GM21529 (cell line): ENCODE results near the gene GNG7.

Source experiments
- ATAC-seq: cut with Tn5 transposase; IDR thresholded peaks from one replicate; pipeline ENCODE4 v1.9.1; 2021; ENCODE audit not compliant: unreplicated experiment

Gene GNG7

GRCh38 chr19:2726904-2727639, 24.6 kb upstream of the GNG7 start:
- ATAC-seq, result no peak

- ATAC-seq, result no peak
Observed at GRCh38 chr19:2726160-2726855, 23.8 kb upstream of the GNG7 start.

- no peak for ATAC-seq
Observed at GRCh38 chr19:2724148-2724557, 21.7 kb upstream of the GNG7 start.

DNA sequence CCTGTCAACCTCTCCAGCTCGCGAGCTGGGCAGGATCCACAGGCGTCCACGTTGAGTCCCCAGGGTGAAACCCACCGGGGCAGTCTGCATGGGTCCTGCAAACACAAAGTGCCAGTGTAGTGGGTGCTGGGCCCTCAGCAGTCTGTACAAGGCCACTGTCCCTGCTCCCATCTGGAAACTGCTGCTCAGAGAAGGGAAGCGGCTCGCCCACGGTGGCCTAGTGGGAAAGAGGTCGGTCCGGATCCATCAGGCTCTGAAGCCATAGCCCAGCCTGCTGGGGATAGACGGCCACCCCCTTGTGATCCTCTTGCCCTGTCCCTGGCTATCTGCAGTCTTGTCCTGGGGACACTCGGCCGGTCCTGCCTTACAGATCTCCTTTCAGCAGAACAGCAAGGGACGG, 21.3 kb upstream of the GNG7 start:
- no peak for ATAC-seq

DNA sequence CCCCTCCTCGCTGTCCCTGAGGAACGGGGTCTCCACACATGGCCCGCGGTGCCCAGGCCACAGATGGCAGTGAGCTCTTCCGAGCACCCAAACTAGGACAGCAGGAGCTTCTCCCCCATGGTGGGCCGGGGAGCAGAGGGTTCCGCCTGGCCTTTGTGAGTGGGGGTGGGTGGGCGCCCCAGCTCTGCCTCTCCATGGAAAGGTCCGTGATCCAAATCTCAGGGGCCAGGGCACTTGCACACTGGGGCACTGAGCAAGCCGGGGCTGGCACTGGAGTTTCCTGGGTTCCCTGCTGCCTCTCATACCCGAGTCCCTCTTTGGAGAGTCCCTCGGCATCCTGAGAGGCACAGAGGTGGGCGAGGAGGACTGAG, 20.8 kb upstream of the GNG7 start:
- no peak for ATAC-seq

DNA sequence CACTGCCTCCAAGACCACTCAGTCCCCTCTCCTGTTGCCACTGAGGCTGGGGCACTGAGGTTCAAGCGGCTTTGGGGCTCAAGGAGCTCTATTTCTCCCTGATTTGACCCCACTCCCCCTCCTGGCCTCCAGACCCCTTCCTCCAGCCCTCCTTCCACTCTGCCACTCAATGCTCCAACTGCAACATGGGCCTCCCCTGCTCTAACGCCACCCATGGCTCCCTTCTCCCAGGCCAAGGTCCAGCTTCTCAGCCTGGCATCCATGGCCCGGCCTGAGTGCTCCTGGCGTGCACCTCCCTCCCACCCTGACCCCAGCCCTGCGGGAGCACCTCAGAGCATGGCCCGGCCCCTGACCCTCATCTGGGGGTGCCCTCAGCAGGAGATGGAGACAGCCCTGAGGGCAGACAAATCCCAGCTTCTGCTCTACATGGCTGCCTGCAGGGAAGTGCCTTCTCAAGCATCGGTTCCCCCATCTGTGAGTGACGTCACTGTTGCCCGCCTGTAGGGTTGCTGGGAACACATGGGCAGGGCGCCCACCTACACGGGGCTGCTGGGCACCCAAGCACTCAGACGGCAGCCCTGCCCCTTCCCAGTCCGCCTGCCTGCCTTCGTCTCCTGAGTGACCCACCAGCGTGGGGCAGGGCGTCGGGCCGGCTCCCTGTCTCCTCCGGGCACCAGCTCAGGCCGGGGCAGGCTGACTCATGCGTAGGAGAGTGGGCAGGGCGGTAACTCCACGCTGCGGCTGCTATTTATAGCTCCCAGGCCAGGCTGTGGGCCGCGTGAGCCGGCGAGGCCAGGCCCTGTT, 20.2 kb upstream of the GNG7 start:
- no peak for ATAC-seq

GRCh38 chr19:2721570-2722540, 19.4 kb upstream of the GNG7 start:
- no peak for ATAC-seq

DNA sequence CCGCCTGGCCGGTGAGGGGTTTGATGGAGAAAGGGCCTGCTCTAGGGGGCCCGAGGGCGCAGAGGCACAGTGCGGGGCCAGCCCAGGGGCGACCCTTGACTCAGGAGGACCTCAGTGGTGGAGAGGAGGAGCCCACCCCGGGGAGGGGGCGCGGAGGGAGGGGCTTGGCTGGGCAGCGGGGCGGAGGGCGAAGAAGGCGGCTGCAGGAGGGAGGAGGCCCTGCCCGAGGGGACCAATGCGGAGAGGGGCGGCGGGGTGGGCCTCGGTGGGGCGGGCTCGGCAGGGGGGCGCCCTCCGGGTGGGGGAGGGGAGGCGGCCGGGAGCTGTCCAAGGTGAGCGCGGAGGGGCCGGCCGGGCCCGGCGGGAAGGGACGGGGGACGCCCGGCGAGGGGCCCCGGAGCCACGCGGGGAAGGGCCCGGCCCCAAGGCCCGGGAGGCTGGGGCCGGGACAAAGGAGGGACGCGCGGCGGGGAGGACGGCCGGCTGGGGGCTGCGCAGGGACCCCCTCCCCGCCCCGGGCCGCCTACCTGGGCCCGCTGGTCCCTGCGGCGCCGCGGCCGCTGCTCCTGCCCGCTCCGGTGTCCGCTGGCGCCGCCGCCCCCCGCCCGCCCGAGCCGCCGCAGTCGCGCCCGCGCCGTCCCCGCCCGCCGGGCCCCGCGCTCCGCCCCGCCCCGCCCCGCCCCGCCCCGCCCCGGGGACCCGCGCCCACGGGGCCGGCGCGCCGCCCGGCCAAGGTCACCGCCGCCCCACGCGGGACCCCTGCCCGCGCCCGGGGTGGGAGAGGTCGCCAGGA, 18.5 kb upstream of the GNG7 start, which contains the start of gene DIRAS1:
Gene DIRAS1, minus strand, starts transcription at position 596 of the 793 bp plus-strand sequence. CDS start 3,566 bp downstream, outside the sequence.
- no peak for ATAC-seq

- no peak for ATAC-seq
Observed at GRCh38 chr19:2719920-2720776, 17.7 kb upstream of the GNG7 start.

DNA sequence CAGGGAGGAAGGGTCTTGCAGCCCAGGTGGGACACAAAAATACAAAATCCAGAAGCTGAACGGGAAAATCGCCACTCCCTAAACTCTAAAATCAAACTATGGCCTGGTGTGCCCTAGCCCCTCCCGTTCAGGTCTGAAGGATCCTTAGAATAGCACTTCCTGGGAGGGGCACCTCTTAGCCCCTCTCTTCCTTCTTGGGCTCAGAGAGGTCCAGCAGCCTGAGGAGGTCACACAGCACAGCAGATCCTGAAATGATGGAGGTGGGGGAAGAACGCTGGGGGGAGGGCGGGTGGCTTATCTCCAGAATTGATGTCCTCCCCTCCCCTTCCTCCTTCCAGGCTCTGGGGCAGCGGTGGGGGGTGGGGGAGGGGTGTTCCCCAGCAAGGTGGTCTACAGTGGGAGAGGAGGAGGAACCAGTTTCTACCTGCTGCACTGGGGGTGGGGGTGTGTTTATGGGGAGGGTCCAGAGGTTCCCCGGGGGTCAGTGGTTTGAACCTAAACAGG, 16.8 kb upstream of the GNG7 start:
- ATAC-seq, result no peak

DNA sequence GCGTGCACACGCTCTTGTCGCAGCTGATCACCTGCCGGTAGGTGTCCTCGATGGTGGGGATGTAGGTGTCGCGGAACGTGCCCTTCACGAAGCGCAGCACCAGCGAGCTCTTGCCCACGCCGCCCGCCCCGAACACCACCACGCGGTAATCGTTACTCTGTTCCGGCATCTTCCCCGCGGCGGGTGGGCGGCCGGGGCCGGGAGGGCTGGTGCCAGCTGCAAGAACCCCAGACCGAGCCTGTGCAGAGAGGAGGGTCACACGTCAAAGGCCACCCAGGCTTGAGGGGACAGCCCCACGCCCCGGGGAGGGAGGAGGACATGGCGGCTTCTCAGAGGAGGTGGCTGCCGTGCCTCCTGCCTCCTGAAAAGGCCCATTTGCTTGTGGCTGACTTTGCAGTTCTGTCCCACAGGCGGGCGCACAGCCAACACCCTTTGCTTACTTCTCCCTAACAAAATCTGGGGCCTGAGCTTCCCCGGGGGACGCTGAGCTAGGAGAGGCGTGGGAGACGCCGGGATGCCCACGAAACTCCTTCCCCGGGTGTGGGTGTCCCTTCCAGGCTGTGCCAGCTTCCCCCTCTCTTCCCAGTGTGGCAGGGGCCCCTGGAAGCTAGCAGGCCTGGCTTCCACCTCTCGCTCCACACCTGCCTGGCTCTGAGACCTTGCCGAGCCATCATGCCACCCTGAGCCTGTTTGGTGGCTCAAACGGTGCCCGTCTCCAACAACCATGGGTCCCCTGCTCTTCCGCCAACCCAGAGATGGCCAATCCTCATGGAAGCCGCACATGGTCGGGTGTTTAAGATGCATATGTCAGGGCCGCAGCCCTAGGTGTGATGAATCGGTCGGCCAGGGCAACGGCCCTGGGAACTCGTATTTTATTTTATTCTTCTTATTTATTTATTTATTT, 15.4 kb upstream of the GNG7 start:
- ATAC-seq, result no peak

DNA sequence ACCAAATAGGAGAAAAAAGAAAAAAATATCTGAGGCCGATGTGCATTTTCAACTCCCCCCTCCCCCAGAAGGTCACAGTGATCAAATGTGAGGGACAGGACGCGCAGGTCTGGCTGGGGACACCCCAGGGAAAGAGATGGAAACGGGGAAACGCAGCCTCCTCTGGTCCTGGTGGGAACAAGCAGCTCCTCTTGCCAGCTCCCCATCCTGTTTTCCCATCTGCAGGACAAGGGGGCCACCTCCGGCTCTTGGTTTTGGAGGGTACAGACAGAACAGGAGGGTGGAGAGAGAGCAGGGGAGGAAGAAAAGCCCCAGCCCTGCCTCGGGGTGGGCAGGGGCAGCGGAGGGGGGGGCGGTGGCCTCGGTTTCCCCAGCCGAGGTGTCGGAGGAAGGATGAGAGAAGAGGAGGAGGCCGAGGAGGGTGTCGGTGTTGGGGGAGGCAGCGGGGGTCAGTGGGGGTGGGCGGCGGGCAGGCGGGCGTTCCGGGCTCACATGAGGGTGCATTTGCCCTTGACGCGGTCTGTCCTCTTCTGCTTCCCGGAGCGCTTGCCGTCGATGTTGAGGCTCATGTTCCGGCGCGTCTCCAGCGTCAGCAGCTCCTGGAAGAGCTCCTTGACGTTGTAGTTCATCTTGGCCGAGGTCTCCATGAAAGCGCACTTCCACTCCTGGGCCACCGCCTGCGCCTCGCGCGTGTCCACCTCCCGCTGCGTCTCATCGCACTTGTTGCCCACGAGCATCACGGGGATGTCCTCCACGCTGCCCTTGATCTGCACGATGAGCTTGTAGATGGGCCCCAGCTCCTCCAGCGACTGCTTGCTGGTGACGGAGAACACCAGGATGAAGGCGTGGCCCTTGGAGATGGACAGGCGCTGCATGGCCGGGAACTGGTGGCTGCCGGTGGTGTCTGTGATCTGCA, 14.5 kb upstream of the GNG7 start:
- no peak for ATAC-seq

- ATAC-seq, result no peak
Observed at GRCh38 chr19:2716275-2716650, 13.8 kb upstream of the GNG7 start.

- no peak for ATAC-seq
Observed at GRCh38 chr19:2715470-2716274, 13.2 kb upstream of the GNG7 start.

DNA sequence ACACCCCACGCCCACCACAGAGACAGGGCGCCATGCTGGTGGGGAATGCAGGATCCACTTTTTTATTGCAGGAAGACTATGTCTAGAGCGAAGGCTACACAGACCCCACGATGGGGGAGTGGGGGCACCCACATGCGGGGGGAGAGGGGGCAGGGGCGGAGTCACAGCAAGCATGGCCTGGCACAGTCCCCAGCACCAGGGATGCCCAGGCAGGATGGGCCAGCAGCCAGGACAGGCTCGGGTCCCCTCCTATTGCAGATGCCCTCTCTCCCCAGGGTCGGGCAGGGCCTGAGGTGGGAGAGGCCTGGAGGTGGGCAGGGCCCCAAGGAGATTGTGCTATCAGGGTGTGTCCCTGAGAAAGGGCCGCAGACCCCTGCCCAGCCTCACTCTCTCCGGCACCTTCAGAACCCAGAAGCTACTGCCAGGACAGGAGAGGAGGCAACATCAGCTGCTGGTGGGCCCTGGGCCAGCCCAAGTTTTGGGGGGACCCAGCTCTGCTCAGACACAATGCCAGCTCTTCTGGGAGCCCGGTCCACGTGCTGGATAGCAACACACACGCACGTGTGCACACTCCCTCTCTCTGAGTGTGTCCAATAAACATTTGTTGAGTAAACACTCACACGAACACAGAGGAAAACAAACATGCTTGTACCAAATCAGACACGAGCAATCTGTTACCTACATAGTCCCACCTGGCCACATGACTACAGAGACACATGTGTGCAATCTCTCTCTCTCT, 12.2 kb upstream of the GNG7 start:
- no peak for ATAC-seq
